Pancreas (tissue), 10 donors: Measurements from ENCODE around the gene ARHGAP10. TPM values are rescaled to one million over a fixed set of nuclear protein-coding genes. Genes with fewer than 3 reads are reported as not detected.

Experiments used
- ATAC-seq, 4 donors: fragments of 200-7000 bp; cut with Tn5 transposase; one replicate each; pipeline versions ENCODE4 v1.8.0 to v1.9.1; 2020; ENCODE audit warnings: mild to moderate bottlenecking in 4 of 4, moderate library complexity in 4 of 4
- DNase-seq, 6 donors: peaks; one replicate each; pipeline ENCODE4 v3.0.0-alpha.2; 2020
- FAIRE-seq: peaks from 2 replicates; lab custom pipeline; 2012; peaks lifted over from hg19 to GRCh38; lab: Jason Lieb, UNC
- H3K27ac ChIP-seq, 4 donors: fragments of 200-600 bp; sonication (generic); 1 replicate in 3 of 4; 2 replicates in 1 of 4; pipeline versions ENCODE4 v1.5.0 to v1.8.0; 2020
- H3K27me3 ChIP-seq, 4 donors: fragments of 200-600 bp; one replicate each; pipeline ENCODE4 v1.8.0; 2021
- H3K36me3 ChIP-seq, 3 donors: fragments of 200-600 bp; sonication (generic) in 1 of 3; one replicate each; pipeline versions ENCODE4 v1.5.0 to v1.8.0; 2020 to 2021
- H3K4me1 ChIP-seq, 3 donors: fragments of 200-600 bp; one replicate each; pipeline ENCODE4 v1.8.0; 2021
- H3K4me3 ChIP-seq, 4 donors: fragments of 200-600 bp; sonication (generic) in 2 of 4; one replicate each; pipeline versions ENCODE4 v1.5.0 to v1.8.0; 2020 to 2021
- H3K9me3 ChIP-seq, 4 donors: fragments of 200-600 bp; one replicate each; pipeline ENCODE4 v1.8.0; 2021
- CTCF ChIP-seq, 4 donors: fragments of 200-600 bp; sonication (generic) in 3 of 4; IDR thresholded peaks; one replicate each; pipeline versions ENCODE4 v1.5.0 to v1.8.0; 2021; ENCODE audit warnings: antibody characterized with exemption in 4 of 4
- WGBS, 2 donors: extraction: QIAGEN DNeasy Blood & Tissue Kit; methylation state at CpG; one replicate each; pipeline ENCODE4 v1.1.7; 2013; 5-methylcytosine and 5-hydroxymethylcytosine counted together
- intact Hi-C, 3 donors: fragments of 100-400 bp; cut with DNase I; formaldehyde crosslinking; loops; one replicate each; pipeline versions ENCODE4 v1.11.1 to v1.14.2; 2022
- polyA plus RNA-seq, 2 donors: library from polyadenylated mRNA; stranded (reverse); fragments of 200-250 nt; gene quantifications; one replicate each; pipeline ENCODE4 v1.2.3, GENCODE V29; 2013
- total RNA-seq, 6 donors: library from RNA; stranded (reverse); fragmentation: NEBNext Ultra II Directional in 4 of 6; extraction: Animal tissue kit (Norgen Biotek cat#: 25700) in 4 of 6; gene quantifications; one replicate each; pipeline versions ENCODE4 v1.2.1 to v1.2.4, GENCODE V29; 2021 to 2023
- donor health status: healthy with polysubstance abuse.
- donor health status: DM: no; HTN: no; CAD: no; lungs with moderate emphysema.
- donor health status: DM: no; HTN: no; CAD: no.
- donor health status: control.
- donor health status: control.
- donor health status: Bipolar disorder and iron deficiency.
- donor health status: DM: yes; HTN: yes; CAD: no.
- donor health status: DM: no; HTN: no; CAD: no.
- donor health status: DM: no; HTN: no; CAD: no.
- donor health status: DM: yes; HTN: yes; CAD: no.

ARHGAP10 gene
- total and polyA plus RNA-seq, 8 donors: 6.3 to 14.8 (median 8.7) TPM

- Histone ChIP-seq H3K4me1 (peaks cover 2 to 23% (median 5%) of the 10 kb centered on the region in 3 donors), H3K27me3 (no peaks in the 10 kb centered on the region), H3K36me3 (no peaks in the 10 kb centered on the region), H3K9me3 (no peaks in the 10 kb centered on the region), H3K27ac (peak overlapping the region in 1 of 4 donors; percentile 18), H3K4me3 (no peak overlapping the region)
- TF ChIP-seq CTCF (IDR thresholded peaks at IDR 0.05): no peak
- ATAC-seq (peak in 3 of 4 donors; percentile 12 to 33 (median 20)), FAIRE-seq (no peak), DNase-seq (no peak)
- 64 to 70% methylated on average over 3 of the region's 3 CpGs for WGBS, 2 donors
- intact Hi-C loops: no loop called here
Observed at GRCh38 chr4:147755561-147756295, 23.8 kb downstream of the ARHGAP10 start.

DNA sequence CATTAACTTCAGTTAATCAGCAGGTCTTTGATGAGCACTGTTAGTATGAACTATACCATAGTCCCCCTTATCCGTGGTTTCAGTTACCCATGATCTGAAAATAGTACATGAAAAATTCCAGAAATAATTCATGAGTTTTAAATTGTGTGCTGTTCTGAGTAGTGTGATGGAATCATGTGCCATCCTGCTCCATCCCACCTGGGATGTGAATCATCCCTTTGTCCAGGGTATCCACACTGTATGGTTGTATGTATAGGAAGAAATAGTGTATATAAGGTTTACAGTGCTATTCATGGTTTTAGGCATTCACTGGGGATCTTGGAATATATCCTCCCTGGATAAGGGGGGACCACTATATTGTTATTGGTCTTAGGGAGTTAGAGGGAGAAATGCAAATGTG lies 24.5 kb downstream of the ARHGAP10 start:
- TF ChIP-seq CTCF (IDR thresholded peaks at IDR 0.05): no peak
- no peak overlapping the region for H3K27ac ChIP-seq
- no peak for DNase-seq
- ATAC-seq: no peak
- H3K4me1 ChIP-seq: peaks cover 6 to 30% (median 10%) of the 10 kb centered on the region in 3 donors
- no peak for FAIRE-seq
- no peak overlapping the region for H3K4me3 ChIP-seq
- no peaks in the 10 kb centered on the region for H3K36me3 ChIP-seq
- intact Hi-C loops: no loop called here
- H3K9me3 ChIP-seq: no peaks in the 10 kb centered on the region
- 90 to 92% methylated on average over 1 of the region's 1 CpG for WGBS, 2 donors
- H3K27me3 ChIP-seq: no peaks in the 10 kb centered on the region

DNA sequence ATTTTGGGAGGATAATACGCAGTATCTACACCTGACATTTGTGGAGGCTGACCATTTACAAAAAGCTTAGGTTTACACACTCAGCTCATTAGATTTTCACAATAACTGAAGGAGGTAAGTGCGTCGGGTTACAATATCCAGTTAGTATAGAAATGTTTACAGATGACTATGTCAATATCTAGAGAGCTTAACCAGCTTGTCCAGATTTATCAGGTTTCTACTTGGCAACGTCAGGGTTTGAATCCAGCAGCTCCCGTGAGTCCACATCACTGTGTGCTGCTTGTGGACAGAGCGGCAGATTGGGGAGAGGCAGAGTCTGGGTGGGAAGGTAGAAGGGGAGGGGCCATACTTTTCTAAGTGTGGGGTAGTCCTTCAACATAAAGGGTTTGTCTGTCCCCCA lies 28.3 kb downstream of the ARHGAP10 start:
- no peak overlapping the region for H3K27ac ChIP-seq

GRCh38 chr4:147760695-147761094 lies 28.8 kb downstream of the ARHGAP10 start:
- peak; percentile 36 to 77 (median 74) for ATAC-seq
- DNase-seq: peak in 4 of 6 donors; percentile 32 to 72 (median 55)
- no peak for TF ChIP-seq CTCF (IDR thresholded peaks at IDR 0.05)
- 12 to 20% methylated on average over 1 of the region's 1 CpG for WGBS, 2 donors
- Histone ChIP-seq H3K4me3 (no peak overlapping the region), H3K27me3 (no peaks in the 10 kb centered on the region), H3K36me3 (no peaks in the 10 kb centered on the region), H3K27ac (no peak overlapping the region), H3K4me1 (peaks cover 6 to 17% (median 10%) of the 10 kb centered on the region in 3 donors), H3K9me3 (no peaks in the 10 kb centered on the region)
- intact Hi-C loops: no loop called here
- no peak for FAIRE-seq

More for the DNA sequence above, 28.3 kb downstream of the ARHGAP10 start:
- ATAC-seq (peak; percentile 64 to 80 (median 77)), DNase-seq (peak in 2 of 6 donors; percentile 14 to 17), FAIRE-seq (no peak)
- Histone ChIP-seq H3K27me3 (no peaks in the 10 kb centered on the region), H3K36me3 (no peaks in the 10 kb centered on the region), H3K4me1 (peaks cover 6 to 19% (median 10%) of the 10 kb centered on the region in 3 donors), H3K9me3 (no peaks in the 10 kb centered on the region), H3K4me3 (no peak overlapping the region)
- intact Hi-C loops: no loop called here
- TF ChIP-seq CTCF (IDR thresholded peaks at IDR 0.05): no peak
- WGBS, 2 donors: 34 to 41% methylated on average over 6 of the region's 6 CpGs
